T-helper 1 cell treated with Interleukin-12 subunit alpha and Interleukin-12 subunit beta and Interleukin-4 antibody, amounts not matched to agents 30 ng/mL and 1 ng/mL, for 36 hours (primary cell): Measurements from ENCODE around the gene INPP5A. TPM values are rescaled to one million over a fixed set of nuclear protein-coding genes. Genes with fewer than 3 reads are reported as not detected.
"Not testable (repeated sequence)": the region's sequence is repeated elsewhere in the genome, so short reads cannot be mapped to it uniquely, and the experiment has no call there.

Experiments
- intact Hi-C: fragments of 100-400 bp; cut with micrococcal nuclease; formaldehyde crosslinking; loops from one replicate; pipeline ENCODE4 v1.15.1; 2024
- total RNA-seq: library from RNA; stranded (reverse); gene quantifications from 2 replicates; pipeline ENCODE4 v1.2.3, GENCODE V29; 2022

INPP5A gene
- total RNA-seq, 1 donor from 2014 or later: 19.0 TPM

DNA sequence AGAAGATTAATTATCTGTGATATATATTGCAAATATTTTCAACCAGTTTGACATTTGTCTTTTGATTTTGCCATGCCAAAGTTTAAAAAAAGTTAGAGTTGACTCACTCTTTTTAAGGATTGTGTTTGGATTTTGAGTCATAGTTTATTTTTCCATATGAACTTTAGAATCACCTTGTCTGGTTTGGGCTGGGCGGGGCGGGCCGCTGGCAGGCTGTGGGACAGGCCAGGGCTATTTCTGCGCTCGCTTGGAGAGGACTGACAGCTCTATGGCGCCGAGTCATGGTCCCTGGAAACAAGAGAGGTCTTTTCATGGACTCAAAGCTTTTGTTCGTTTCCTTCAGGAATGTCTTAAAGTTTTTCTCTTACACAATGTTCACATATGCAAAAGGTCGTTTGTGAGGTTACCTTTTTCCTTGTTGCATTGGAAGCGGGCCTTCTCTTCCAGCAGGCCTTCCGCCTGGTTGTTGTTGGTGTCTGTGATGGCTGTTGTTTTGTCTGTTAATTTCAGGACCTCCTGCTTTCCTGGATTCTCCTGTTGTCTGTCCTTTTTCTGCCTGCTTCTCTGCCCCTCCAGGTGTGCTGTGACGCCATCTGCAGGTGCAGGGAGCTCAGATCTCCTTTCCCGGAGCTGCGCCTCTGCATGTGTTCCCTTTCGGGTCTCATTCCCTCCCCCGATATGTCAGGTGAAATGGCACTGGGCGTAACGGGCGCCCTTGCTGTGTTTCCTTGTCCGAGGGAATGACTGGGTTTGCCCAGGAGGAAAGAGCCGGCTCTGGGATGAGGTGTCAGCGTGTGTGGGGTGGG lies 53.8 kb downstream of the INPP5A start:
- intact Hi-C loops: no loop called here

DNA sequence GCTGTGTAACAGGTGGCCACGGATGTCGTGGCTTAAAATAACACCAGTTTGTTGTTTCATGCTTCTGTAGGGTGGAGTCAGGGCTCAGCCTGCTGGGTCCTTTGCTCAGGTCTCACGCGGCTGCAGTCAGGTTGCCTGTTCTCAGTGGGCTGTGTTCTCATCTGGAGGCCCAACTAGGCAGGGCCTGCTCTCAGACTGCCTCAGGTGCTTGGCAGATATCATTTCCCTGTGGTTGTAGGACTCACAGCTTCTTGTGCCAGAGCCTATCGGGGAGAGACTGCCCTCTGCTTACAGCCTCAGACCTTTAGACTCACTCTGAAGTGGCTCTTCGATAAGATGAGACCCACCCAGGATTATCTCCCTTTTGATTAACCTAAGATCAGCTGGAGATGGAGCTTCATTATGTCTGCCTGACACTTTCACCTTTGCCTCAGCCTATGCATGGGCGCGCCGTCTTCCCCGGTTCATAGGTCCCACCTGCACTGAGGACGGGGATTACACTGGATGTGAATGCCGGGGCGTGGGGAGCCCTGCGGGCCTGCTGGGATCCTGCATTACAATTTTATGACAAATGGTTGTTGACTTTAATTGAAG lies 55.3 kb downstream of the INPP5A start:
- intact Hi-C loops: loop anchor here (1.0 kb wide), 2 partner anchors 21 to 56 kb away; partner anchors contain the start of gene INPP5A

GRCh38 chr10:132593389-132593788 lies 55.8 kb downstream of the INPP5A start:
- intact Hi-C loops: loop anchor here (1.0 kb wide), 2 partner anchors 21 to 56 kb away; partner anchors contain the start of gene INPP5A

- intact Hi-C loops: loop anchor here (1.0 kb wide), 2 partner anchors 22 to 57 kb away; partner anchors contain the start of gene INPP5A
Observed at GRCh38 chr10:132593900-132594876, 56.6 kb downstream of the INPP5A start.

DNA sequence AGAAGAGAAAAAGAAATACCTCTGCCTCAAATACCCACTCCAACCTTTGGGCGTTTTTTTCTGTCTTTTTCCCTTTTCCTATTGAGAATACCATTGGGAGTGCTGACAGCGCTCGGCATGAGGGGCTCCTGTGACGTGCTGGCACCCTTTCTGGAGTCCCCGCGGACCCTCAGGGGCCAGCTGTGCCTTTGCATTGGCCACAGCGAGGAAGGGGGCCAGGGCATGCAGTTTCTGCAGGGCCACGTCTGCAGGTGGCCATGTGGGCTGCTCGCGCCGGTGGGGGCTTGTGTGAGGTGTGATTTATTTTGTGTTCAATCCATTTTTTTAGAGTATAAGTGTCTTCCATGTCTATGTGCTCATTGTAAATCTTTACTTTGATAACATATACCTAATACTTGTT lies 57.4 kb downstream of the INPP5A start:
- intact Hi-C loops: no loop called here

GRCh38 chr10:132595854-132596253 lies 58.3 kb downstream of the INPP5A start:
- intact Hi-C loops: no loop called here

- intact Hi-C loops: no loop called here
Observed at GRCh38 chr10:132596742-132597279, 59.2 kb downstream of the INPP5A start.

DNA sequence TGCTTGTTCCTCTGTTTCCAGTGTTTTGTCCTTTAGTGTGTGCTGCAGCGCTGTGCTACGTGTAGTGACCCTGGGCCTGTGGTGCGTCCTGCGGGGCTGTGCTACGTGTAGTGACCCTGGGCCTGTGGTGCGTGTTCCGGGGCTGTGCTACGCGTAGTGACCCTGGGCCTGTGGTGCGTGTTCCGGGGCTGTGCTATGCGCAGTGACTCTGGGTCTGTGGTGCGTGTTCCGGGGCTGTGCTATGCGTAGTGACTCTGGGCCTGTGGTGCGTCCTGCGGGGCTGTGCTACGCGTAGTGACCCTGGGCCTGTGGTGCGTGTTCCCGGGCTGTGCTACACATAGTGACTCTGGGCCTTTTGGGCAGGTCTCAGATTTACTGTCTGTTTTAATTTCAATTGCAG lies 60.1 kb downstream of the INPP5A start:
- intact Hi-C loops: no loop called here

- intact Hi-C loops: not testable (repeated sequence)
Observed at GRCh38 chr10:132599023-132599618, 61.5 kb downstream of the INPP5A start.

DNA sequence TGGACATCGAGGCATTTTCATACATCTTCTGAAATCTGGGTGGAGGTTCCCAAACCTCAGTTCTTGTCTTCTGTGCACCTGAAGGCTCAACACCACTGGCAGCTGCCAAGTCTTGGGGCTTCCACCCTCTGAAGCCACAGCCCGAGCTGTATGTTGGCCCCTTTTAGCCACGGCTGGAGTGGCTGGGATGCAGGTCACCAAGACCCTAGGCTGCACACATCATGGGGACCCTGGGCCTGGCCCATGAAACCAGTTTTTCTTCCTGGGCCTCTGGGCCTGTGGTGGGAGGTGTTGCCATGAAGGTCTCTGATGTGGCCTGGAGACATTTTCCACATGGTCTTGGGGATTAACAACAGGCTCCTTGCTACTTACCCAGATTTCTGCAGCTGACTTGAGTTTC lies 62.1 kb downstream of the INPP5A start:
- intact Hi-C loops: no loop called here

DNA sequence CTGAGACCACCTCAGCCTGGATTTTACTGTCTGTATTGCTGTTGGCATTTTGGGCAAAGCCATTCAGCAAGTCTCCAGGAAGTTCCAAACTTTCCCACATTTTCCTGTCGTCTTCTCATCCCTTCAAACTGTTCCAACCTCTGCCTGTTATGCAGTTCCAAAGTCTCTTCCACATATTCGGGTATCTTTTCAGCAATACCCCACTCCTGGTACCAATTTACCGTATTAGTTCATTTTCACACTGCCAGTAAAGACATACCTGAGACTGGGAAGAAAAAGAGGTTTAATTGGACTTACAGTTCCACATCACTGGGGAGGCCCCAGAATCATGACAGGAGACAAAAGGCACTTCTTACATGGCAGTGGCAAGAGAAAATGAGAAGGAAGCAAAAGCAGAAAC lies 62.8 kb downstream of the INPP5A start:
- intact Hi-C loops: no loop called here

DNA sequence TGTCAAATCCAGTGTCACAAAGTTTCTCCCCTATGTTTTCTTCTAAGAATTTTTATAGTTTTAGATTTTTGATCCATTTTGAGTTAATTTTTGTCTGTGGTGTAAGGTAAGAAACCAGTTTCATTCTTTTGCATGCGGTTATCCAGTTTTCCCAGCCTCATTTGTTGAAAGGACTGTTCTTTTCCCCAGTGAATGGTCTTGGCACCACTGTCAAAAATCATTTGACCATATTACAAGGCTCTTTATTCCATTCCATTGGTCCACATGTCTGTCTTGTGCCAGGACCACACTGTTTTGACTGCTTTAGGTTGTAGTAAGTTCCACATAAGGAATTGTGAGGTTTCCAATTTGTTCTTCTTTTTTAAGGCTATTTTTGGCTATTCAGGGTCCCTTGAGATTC lies 64.0 kb downstream of the INPP5A start:
- intact Hi-C loops: no loop called here

DNA sequence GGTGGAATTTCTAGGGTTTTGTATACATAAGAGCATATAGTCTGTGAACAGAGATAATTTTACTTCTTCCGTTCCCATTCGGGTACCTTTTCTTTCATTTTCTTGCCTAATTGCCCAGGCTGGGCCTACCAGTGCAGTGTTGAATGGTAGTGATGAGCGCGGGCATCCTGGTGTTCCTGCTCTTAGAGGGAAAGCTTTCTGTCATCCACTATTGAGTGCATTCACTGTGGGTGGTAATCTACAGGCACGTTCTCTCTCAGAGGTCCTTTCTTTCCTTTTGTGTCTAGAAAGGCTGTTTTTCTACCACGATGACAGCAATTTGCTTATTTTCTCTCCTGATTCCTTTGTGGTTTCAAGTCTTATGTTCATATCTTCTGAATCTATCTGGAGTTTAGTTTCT lies 65.0 kb downstream of the INPP5A start:
- intact Hi-C loops: no loop called here

GRCh38 chr10:132603851-132604533 lies 66.4 kb downstream of the INPP5A start:
- intact Hi-C loops: no loop called here

- intact Hi-C loops: no loop called here
Observed at GRCh38 chr10:132604686-132605085, 67.1 kb downstream of the INPP5A start.

DNA sequence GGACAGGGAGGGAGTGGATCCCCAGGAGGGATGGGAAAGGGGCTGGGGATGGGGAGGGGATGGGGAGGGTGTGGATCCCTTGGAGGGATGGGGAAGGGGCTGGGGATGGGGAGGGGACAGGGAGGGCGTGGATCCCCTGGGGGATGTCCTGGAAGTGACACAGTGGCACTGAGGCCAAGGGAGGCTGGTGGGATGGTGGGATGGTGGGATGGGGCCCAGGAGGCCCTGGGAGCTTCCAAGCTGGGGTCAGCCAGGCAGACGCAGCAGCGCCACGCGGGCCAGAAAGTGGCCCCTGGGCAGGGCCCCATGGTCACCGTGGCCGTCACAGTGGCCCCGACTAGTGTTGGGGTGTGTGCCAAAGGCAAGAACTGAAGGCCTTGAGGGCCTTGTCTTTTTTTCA lies 67.8 kb downstream of the INPP5A start:
- intact Hi-C loops: no loop called here

DNA sequence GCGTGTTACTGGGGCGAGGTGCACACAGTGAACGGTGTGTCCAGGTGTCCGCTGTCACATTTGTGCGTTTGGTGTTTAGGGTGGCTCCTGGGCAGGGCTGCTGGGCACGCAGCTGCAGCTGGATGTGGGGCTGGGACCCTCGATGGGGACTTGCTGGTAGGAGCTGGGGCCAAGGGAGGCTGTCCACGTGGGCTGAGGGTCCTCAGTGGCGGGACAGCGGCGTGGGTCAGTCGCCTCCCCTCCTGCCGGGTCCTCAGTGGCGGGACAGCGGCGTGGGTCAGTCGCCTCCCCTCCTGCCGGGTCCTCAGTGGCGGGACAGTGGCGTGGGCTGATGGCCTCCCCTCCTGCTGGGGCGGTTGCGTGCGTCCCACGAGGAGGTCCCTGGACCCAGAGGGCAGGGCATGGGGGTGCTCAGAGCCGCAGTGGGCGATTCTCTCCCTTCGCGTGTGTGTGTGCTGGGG lies 68.5 kb downstream of the INPP5A start:
- intact Hi-C loops: no loop called here

GRCh38 chr10:132606536-132607316 lies 69.1 kb downstream of the INPP5A start:
- intact Hi-C loops: no loop called here

DNA sequence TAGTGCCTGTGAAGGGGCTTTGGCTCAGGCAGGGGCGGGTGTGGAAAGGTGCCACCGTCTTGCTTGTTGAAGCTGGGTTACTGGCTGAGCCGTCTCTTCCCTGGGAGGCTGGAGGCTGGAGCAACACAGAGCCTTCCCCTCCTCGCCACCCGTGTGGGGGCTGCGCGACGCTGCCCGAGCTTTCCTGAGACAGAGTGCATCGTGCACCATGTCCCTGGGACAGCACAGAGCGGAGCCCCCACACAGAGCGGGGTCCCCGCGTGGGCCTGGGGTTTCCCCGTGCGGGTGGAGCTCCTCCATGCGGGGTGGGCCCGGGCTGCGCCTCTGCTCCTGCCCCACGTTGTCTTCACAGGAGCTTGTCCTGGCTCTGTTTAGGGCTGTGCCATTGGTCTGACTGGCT lies 69.9 kb downstream of the INPP5A start:
- intact Hi-C loops: no loop called here
